Epithelial cell of proximal tubule (primary cell): ENCODE measurements around the gene SYAP1. TPM values are rescaled to one million over a fixed set of nuclear protein-coding genes. Genes with fewer than 3 reads are reported as not detected.
"Not testable (repeated sequence)": the region's sequence is repeated elsewhere in the genome, so short reads cannot be mapped to it uniquely, and the experiment has no call there.

Experiments used
- DNase-seq: peaks from one replicate; pipeline ENCODE4 v3.0.0-alpha.2; 2011; ENCODE audit warnings: low read depth
- H3K4me3 ChIP-seq: 2 replicates; pipeline ENCODE4 v1.5.1; 2011; ENCODE audit warnings: low read depth, mild to moderate bottlenecking, low read length
- CTCF ChIP-seq: conservative IDR thresholded peaks from 2 replicates; pipeline ENCODE4 v1.5.1; 2012; ENCODE audit warnings: low read depth, mild to moderate bottlenecking, low read length
- total RNA-seq: library from RNA; depleted of rRNA; stranded (reverse); fragments of >200 nt; gene quantifications from 2 replicates; pipeline ENCODE4 v1.2.3, GENCODE V29; 2015

SYAP1 gene
- total RNA-seq, 1 donor from 2014 or later, result 24.0 TPM

DNA sequence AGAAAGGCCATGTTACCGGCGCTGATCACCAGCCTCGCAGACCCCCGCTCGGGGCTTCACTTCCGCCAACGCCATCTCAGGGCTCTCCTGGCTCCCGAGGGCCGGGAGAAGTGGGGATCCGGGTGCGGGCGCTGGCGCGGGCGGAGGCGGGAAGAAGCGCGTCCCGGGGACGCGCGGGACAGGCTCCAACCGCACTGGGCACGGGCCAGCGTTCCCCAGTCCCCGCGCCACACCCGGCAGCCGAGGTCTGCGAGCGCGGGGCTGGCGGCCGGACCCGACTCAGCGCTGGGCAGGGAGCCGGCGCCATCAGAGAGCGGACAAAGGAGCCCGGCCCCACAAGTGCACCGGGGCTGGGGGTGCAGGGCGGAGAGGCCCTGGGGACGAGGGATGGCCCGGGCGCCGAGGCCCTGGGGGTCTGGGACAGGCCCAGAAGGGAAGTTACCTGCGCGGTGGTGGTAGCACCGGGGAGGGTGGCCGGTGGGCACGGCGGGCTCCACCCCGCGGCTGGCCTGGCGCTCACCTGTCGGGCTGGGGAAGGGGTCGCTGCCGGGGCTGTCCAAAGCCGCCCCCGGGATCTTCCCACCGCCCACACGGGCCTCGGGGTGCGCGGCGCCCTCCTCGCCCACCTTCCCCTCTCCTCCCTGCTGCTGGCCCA lies 7.4 kb upstream of the SYAP1 start:
- peak overlapping the region; percentile 73 for H3K4me3 ChIP-seq
- TF ChIP-seq CTCF, result no peak
- DNase-seq, result no peak

- no peak for DNase-seq
- no peak for TF ChIP-seq CTCF
- peak within 1 kb of the TSS; percentile 73 for H3K4me3 ChIP-seq
These were observed 6.8 kb upstream of the SYAP1 start, which contains the start of gene CTPS2 for GRCh38 chrX:16712548-16713155. Gene CTPS2, minus strand, starts transcription at chrX:16712669. Its CDS starts 9,767 bp downstream, at chrX:16702902.

GRCh38 chrX:16714504-16714903 lies 4.9 kb upstream of the SYAP1 start:
- no peak overlapping the region for H3K4me3 ChIP-seq
- DNase-seq, result no peak
- TF ChIP-seq CTCF, result no peak

DNA sequence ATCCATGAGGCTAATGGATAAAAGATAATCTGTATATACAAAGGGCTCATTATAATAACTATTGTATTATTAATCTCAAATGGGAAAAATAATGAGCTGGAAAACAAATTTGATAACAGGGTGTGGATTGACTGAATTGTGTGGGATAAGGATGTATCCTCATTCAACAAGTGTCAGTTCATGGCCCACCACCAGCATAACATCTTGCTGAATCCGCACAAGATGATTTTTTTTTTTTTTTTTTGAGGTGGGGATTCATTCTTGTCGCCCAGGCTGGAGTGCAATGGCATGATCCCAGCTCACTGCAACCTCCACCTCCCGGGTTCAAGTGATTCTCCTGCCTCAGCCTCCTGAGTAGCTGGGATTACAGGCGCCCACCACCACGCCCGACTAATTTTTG lies 3.8 kb upstream of the SYAP1 start:
- not testable (repeated sequence) for DNase-seq, H3K4me3 ChIP-seq

DNA sequence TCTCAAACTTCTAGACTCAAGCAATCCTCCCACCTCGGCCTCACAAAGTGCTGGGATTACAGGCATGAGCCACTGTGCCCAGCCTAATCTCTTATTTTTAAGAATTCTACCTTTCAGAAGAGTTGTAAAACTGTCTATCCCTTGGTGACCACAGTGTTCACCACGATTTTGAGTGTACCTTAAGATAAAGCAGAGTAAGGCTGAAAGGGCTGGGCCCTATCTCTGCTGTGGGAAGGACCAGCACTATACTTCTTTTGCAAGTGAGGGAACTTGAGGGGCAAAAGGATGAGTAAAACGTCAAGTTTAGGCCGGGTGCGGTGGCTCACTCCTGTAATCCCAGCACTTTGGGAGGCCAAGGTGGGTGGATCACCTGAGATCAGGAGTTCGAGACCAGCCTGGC lies 3.0 kb upstream of the SYAP1 start:
- DNase-seq, H3K4me3 ChIP-seq: not testable (repeated sequence)

GRCh38 chrX:16718824-16719333 lies 533 bp upstream of the SYAP1 start:
- no peak for TF ChIP-seq CTCF
- peak overlapping the region; percentile 71 for H3K4me3 ChIP-seq
- DNase-seq, result no peak

DNA sequence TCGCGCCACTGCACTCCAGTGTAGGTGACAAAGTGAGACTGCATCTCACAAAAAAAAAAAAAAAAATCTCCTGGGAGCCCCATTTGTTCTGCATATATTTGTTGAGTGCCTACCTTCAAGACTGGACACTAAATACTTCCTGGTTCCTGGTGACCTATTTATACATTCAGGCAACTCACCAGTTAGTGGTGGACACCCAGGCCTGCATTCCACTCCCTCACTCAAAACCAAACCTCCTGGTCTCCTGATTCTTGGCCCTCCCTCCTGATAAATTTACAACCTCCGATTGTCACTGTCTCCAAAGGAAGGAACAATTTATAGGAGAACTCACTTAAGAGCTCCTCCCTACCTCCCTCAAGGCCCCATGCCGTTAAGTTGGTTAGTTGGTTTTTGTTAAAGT lies 3.1 kb downstream of the SYAP1 start:
- H3K4me3 ChIP-seq, result peak overlapping the region; percentile 1
- no peak for TF ChIP-seq CTCF
- DNase-seq, result no peak

DNA sequence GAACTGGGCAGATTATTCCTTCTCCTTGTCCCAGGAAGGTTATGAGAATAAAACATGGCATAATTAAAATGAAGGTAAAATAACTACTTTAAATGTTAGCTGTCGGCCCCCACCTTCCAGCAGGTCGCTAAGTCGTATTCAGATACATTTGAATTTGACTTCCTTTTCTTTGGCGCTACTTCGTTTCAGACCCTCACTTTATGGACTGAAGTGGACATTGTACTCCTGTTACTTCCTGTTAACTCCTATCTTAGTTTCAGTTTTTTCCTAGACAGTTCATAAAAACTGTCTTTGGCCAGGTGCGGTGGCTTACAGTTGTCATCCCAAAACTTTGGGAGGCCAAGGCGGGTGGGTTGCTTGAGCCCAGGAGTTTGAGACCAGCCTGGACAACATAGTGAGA lies 5.7 kb downstream of the SYAP1 start:
- TF ChIP-seq CTCF, result no peak
- no peak overlapping the region for H3K4me3 ChIP-seq
- no peak for DNase-seq

- DNase-seq, result not testable (repeated sequence)
- H3K4me3 ChIP-seq, result peak overlapping the region; percentile 11
These were observed 7.1 kb downstream of the SYAP1 start for GRCh38 chrX:16726347-16726988.
